RKO (cell line): ENCODE results near the gene MAMDC4.
"Not testable (repeated sequence)": the region's sequence is repeated elsewhere in the genome, so short reads cannot be mapped to it uniquely, and the experiment has no call there.

ENCODE experiments used
- DNase-seq: peaks from one replicate; pipeline ENCODE4 v3.0.0-alpha.2; 2016; ENCODE audit warnings: low spot score

MAMDC4 gene

DNA sequence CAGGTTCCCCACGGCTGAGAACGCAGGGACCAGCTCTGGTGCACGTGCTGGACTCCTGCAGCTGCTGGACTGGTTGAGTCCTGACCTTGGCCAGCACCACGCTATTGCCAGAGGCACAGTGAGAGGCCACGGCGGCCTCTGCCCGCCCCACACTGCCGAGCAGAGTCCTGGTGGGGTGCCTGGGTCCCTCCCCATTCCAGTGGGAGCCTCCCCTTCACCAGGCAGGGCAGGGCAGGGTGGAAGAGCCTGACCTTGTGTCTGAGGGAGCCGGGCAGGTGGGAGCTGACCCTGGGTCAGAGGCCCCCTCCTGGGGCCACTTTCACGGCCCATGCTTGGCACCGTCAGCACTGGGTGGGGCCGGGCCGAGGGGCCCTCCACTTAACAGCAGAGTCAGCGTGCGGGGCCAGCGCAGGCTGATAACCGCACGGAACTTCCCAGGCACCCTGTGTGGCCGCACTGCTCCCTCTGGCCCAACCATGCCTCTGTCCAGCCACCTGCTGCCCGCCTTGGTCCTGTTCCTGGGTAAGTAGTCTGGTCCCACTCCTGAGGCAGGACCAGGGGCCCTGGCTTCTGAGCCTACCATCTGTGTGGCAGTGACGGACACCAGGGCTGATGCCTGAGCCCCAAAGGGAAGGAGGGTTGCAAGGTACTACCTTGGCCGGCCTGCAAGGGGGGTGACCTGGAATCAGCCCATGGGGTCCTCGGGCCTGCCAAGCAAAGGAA is at the start of gene MAMDC4:
TSS of gene MAMDC4 (plus strand) at position 406 of the 723 bp plus-strand sequence. CDS start at position 477, 71 bp downstream.
- no peak for DNase-seq

DNA sequence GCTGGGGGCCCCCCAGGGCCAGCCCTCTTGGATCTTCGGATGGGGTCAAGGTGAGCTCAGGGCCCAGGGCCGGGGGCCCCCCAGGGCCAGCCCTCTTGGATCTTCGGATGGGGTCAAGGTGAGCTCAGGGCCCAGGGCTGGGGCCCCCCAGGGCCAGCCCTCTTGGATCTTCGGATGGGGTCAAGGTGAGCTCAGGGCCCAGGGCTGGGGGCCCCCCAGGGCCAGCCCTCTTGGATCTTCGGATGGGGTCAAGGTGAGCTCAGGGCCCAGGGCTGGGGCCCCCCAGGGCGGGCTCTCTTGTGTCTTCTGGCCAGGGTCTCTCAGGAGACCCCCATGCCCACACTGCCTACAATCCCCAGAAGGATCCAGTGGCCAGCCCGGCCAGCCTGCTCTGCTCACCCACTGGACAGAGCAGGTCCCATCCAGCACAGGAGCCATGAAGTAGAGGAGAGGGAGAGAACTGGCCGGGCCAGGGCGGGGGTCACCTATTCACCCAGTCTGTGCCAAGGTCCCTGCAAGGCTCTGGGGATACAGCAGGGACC is 49.1 kb upstream of the MAMDC4 start:
- DNase-seq: not testable (repeated sequence)

DNA sequence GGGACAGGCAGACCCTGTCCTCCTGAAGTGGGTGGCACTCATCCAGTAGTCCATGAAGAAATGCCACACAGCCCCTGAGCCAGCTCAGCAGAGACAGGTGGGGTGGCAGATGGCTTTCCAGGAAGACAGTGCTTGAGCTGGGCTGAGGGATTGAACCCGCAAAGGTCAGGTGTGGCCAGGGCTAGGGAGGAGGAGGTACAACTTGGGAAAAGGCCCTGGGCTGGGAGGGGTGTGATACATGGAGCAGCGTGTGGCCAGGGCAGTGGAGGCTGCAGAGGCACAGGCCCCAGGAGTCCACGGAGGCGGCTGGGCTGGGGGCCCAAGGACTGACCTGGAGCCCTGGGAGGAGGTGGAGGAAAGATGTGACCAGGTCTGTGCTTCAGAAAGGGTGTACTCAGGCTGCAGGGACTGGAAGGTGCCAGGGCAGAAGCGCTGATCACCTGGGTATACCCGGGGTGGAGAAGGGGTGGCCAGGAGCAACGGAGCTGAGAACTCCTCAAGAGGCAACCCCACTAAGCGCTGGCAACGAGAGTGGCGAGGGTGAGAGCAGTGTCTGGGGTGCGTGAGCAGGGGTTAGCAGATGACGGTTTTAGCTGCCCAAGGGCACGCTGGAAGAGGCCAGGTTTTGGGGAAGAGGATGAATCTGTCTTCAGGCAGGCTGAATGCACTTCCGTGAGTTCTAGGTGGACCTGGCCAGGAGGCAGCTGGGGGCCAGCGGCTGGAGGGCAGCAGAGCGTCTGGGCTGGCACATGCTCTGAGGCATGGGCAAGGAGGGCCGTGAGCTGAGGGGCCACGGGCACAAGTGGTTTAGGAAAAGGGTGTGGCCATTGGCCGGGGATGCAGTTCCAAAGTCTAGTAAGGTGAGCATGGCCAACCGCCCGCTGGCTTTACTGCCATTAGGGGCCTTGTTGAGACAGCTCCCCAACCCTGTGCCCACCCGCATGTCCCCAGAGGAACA is 48.3 kb upstream of the MAMDC4 start:
- DNase-seq: no peak

DNA sequence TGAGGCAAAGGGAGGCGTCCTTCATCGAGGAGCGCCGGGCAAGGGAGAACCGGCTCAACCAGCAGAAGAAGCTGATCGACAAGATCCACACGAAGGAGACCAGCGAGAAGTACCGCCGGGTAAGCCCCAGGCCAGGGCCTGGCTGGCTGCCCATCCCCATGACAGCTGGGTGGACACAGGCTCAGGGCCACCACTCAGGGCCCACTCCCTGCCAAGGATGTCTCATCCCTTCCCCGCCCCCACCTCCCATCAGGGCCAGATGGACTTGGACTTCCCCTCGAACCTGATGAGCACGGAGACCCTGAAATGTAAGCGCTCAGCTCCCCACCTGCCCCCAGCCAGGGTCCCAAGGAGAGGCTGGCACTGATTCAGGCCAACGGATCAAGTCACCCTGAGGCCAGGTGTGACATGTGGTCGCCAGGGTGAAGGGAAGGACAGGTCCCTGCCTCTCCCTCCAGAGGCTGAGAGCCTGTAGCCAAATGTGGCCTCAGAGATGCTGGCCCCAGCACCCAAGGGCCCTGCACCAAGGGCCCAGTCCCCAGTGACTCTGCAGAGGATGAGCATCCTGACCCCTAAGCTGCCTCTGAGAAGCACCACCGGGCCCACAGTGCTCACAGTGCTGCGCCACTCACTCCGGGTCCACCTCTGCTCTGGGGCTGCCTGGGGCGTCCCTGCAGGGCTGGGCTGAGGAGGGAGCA is 47.5 kb upstream of the MAMDC4 start:
- no peak for DNase-seq

DNA sequence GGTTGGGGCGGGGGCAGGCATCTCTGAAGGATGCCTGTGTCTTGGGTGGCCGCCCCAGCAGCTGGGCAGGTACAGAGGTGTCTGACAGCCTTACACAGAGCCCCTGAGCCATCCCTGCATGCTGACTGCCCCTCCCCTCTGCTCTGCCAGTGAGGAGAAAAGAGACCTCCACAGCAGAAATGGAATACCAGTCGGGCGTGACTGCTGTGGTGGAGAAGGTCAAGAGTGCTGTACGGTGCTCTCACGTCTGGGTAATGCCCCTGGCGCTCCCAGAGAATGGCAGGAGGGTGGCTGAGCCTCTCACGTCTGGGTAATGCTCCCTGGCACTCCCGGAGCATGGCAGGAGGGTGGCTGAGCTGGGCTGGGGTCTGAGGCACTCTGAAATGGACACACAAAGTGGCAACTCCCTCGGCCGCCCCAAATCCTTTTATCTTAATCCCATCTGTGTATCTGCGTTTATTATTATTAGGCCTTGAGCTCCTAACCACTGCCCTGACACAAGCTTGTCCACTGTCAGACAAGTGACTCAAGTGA is 46.9 kb upstream of the MAMDC4 start:
- DNase-seq: no peak

DNA sequence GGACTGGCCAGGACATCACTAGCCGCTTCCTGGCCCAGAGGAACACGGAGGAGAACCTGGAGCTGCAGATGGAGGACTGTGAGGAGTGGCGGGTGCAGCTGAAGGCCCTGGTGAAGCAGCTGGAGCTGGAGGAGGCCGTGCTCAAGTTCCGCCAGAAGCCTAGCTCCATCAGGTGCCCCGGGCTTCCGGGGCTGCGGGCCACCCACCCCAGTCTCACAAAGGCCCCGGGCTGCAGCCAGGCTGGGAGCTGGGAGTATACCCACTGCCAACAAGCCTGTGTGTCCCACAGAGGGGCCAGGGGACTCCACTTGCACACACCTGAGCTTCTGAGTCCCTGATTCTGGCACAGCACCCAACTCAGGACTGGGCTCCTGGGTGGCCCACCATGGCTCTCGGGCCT is 46.1 kb upstream of the MAMDC4 start:
- DNase-seq: no peak

DNA sequence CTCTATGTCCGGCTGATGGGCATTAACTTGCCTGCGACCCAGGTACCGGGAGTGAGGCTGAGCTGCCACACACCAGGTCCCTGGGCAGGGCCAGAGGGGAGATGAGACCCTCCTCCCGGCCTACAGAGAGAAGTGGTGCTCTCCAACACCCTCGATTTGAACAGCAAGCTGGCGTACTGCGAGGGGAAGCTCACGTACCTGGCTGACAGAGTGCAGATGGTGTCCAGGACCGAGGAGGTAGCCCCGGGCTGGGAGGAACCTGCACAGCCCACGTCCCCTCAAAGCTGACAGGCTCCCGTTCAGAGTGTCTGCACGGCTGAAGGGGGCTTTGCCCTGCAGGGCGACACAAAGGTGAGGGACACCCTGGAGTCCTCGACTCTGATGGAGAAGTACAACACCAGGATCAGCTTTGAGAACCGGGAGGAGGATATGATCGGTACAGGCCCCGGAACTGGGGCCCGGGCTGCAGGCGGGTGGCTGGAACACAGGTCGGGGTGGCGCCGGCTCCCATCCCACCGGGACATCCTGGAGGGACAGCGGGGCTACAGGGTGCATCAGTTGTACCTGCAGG is 45.4 kb upstream of the MAMDC4 start:
- DNase-seq: peak; percentile 41

DNA sequence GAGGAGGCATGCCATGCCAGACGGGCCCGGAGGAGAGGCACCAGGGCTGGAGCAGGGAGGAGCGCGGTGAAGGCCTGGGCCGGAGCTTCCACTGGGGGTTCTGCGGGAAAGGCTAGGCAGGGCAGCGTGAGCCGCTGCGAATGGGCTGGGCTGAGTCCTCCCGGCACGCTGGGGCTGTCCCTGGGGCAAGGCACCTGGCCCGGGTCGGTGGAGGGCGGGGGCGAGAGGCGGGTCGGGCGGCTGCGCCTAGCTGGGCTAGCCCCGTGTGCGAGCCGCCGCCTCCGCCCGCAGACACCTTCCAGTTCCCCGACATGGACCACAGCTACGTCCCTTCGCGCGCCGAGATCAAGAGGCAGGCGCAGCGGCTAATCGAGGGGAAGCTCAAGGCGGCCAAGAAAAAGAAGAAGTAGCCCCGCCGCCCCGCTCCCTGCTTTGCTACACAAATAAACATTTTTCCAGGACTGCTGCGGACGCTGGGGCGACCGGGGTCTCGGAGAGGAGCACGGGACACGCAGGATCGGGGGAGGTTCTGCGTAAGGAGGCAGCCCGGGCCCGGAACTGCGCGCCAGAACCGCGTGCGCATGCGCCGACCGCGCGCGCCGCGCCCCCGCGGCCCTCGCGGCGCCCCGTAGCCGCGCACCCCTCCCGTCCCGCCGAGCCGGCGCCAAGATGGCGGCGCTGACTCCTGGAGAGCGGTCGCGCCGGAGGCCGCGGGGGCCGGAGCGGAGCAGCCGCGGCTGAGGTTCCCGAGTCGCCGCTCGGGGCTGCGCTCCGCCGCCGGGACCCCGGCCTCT is 44.7 kb upstream of the MAMDC4 start, which contains the start of gene RABL6:
TSS of gene RABL6 (plus strand) at position 668 of the 794 bp plus-strand sequence. CDS start 249 bp downstream, outside the sequence.
- peak; percentile 87 for DNase-seq

DNA sequence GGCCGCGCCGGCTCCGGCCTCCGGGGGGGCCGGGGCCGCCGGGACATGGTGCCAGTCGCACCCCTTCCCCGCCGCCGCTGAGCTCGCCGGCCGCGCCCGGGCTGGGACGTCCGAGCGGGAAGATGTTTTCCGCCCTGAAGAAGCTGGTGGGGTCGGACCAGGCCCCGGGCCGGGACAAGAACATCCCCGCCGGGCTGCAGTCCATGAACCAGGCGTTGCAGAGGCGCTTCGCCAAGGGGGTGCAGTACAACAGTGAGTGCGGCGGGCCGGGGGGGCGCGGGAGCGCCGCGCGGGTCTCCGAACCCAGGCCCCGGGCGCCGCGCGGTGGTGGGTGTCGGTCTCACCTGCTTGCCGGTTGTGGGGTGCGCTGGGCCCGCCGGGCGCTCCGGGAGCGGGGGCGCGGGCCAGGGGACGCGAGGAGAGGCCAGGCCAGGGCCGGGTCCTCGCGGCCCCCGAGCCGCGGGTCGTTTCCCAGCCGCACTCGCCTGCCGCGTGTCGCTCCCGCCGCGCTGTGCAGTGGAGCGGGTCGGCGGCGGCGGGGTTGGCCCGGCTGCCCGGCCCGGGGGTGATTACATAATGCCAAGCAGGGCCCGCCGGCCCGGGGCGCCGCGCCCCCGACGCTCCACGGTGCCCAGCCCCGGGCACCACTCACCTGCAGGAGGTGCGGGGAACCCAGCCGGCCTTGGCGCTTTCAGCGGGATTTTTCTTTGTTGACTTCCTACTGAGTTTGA is 43.9 kb upstream of the MAMDC4 start:
- peak; percentile 52 for DNase-seq

DNA sequence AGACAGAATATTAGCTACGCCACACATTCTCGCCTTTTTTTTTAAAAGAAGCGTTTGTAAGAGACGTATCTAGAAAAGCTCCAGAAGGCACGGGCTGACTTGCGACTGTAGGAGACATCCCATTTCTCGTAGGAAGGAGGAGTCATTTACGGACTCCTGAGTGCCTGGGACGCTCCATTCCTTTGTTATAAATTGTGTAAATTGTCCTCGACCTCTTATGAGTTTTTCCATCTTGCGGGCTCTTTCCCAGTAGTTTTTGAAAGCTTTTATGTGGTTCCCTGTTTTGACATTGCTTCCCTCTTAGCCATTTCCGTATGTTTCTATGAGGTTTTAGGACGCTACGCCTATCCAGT is 43.4 kb upstream of the MAMDC4 start:
- DNase-seq: peak; percentile 84

DNA sequence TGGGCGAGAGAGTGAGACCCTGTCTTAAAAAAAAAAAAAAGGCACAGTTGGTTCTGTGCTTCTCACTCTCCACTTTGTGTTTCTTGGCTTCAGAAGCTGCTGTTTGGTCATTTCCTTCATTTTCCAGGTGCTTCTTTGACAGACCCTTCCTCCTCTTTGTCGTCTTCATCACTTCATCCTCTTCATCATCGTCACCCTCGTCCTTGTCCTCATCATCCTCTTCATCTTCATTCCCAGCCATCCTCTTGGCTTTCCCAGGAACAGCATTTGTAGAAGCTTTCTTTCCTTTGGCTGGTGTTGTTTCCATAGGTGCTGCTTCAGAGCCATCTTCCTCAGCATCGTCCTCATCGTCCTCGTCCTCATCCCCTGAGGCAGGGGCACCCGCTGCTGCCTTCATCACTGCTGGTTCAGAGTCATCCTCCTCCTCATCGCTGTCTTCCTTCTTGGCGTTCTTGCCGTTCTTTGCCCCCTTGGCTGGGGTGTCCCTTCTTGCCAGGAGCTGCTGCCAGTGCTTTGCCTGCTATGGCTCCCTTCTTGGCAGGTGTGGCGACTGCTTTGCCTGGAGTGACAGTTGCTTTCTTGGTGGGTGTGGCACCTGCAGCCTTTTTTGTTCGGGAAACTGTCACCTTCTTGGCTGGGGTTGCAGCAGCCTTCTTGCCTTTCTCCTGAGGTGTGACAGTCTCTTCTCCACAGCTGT is 37.3 kb upstream of the MAMDC4 start:
- no peak for DNase-seq

DNA sequence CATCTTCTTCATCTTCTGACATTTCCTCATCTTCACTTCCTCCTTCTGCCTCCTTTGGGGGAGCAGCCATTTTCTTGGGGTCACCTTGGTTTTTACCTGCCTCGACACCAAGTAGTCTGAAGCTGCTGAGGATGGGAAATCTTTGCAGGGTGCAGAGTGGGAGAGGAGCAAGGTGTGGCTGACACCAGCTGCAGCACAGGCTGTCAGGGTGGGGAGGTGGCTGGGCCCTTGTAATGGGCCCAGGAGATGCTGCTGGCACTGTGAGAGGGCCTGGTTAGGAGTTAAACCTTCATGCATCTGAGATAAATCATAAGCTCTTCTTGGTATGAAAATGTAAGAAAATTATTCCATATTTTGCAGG is 36.7 kb upstream of the MAMDC4 start:
- no peak for DNase-seq

DNA sequence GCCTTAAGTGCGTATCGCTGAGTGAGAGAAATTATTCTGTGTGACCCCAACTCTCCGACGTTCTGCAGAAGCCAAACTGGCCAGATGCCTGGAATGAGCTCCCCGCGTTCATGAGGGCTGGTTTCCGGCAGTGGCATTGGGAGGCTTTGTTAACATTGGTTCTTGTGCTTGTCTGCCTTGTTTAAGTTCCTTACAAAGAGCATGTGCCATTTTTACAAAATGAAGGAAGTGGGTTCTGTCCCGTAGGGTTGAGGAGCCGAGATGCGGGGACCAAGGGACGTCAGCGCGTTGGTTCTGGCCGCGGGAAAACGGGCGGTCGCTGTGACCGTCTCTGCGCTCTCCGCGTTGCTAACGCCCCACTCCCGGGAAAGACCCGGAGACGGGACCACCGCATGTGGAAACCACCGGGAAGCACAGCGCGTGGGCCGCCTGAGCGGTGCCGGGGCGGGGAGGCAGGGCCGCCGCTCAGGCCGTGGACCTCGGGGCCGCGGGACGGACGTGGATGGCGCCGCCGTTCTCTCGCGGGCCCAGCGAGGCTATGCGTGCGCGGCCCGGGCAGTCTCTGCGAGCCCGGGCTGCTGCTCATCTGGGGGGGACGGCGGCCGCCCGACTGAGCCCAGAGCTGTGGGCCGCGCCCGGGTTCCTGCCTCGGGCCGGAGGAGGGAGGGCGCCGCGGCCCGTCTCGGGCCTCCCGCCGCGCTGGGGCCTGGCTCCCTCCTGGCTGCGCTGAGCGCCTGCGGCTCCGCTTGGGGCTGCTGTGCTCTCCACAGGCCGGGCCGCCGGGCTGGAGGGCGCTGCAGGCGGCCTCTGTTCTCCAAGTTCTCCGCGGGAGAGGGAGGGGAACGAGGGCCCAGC is 30.9 kb upstream of the MAMDC4 start:
- DNase-seq: no peak

DNA sequence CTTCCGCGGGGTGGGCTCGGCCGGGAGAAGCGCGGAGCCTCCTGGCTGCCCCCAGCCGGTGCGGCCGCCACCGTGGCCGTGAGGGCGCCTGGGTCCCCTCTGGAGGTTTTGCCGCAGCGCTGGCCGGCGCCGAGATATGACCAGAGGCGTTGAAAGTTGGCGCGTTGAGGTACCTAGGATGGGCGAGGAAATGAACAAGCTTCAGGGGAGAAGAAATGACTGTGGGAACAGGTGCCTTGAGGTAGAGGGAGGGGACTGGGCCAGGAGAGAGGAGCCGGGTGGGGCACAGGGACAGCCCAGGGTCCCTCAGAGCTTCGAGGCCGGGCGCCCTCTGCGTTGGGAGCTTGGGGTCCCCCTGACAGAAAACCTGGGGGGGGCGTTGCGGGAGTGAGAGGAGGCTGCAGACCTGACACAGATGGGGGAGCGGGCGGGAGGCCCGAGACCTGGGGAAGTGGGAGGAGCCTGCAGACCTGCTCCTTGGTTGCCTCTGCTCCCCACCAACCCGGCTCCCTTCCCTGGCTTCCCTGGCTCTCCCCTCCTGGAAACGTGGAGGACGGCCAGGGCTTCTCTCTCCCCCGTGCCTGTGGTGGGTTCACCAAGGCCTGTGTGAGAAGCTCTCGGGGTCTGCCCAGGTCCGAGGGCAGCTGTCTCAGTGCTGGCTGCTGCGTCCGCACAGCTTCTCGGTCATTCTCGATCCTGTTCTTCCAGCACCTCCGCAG is 30.2 kb upstream of the MAMDC4 start:
- DNase-seq: no peak

DNA sequence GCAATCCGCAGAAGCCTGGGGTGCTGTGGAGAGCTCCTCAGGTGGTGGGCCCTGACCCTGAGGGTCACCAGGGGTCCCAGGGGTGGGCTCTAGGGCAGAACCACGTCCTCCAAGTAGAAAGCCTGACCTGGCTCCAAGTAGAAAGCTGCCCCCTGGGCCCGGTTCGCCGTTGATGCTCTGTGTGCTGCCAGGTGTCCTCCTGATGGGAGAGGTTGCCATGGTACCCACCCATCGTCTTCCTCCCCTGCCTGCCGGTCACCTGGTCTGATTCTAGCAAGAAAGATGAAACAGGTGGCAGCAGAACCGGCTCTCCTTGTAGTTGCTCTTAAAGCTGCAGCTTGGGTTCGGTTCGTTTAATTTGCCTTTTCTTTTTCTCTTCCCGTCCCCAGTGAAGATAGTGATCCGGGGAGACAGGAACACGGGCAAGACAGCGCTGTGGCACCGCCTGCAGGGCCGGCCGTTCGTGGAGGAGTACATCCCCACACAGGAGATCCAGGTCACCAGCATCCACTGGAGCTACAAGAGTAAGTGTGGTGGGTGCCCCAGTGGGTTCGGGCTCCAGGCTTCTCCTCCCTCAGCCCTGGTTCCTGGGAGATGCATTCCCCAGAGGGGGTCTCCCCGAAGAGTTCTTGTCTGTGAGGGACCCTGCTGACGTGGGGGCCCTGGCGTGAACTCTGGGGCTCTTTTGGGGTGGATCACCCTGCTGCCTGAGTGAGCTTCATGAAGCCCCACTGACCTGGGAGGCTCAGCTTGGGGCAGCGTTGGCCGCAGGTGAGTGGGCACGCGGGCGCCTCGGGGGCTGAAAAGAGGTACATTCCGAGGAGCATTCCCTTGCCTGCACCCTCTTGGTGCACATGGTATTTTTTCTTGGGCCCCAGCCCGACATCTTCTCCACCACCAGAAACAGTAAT is 28.8 kb upstream of the MAMDC4 start:
- DNase-seq: no peak

DNA sequence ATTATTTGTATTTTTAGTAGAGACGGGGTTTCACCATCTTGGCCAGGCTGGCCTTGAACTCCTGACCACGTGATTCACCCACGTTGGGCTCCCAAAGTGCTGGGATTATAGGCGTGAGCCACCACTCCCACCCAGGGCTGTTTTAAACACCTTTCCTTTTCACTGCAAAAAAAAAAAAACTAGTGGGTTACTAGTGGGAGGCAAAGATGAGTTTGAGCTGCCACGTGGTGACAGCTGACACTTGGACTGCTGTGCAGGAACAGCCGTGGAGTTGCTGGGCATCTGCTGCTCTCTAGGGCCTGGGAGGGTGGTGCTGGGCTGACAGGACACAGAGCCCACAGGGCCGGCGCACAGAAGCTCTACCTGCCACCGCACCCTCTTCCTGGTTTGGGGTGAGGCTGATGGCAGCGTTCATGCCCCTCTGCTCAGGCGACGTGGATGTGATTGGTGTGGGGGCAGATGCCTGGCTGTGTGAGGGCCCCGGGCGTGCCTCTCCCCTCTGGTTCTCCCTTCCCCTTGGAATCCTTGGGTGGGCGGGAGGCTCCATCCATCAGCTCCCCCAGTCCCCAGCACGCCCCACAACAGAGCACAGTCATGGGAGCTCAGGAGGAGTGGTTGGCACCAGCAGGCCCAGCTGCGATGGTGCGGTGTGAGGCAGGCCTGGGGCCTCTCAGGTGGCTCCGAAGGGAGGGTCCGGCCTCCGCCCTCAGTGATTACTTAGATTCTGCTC is 27.5 kb upstream of the MAMDC4 start:
- no peak for DNase-seq
